ENCODE measurements around the gene CAND1. TPM values are rescaled to one million over a fixed set of nuclear protein-coding genes. Genes with fewer than 3 reads are reported as not detected.
"Not testable (repeated sequence)": the region's sequence is repeated elsewhere in the genome, so short reads cannot be mapped to it uniquely, and the experiment has no call there.

Gene CAND1
- total and polyA plus RNA-seq, 7 donors = 9.1 to 48.6 (median 27.9) TPM

GRCh38 chr12:67331828-67332227 lies 62.7 kb downstream of the CAND1 start:
- ATAC-seq (no peak), DNase-seq (no peak)
- H3K27me3 ChIP-seq (ENCODE audit: insufficient read depth in 3 of 3, low read length in 2 of 3) = no peaks in the 10 kb centered on the region
- TF ChIP-seq CTCF (IDR thresholded peaks at IDR 0.05) = no peak
- intact Hi-C loops (cut with DNase I) = no loop called here
- no peak overlapping the region for H3K27ac ChIP-seq
- peaks cover 12% of the 10 kb centered on the region for H3K4me1 ChIP-seq
- H3K9me3 ChIP-seq = no peaks in the 10 kb centered on the region
- H3K36me3 ChIP-seq (ENCODE audit: insufficient read depth in 1 of 2, low read depth in 1 of 2) = no peaks in the 10 kb centered on the region
- H3K4me3 ChIP-seq = no peak overlapping the region

- Histone ChIP-seq H3K36me3 (ENCODE audit: insufficient read depth in 1 of 2, low read depth in 1 of 2) (no peaks in the 10 kb centered on the region), H3K4me1 (no peaks in the 10 kb centered on the region), H3K27me3 (ENCODE audit: insufficient read depth in 3 of 3, low read length in 2 of 3) (no peaks in the 10 kb centered on the region), H3K9me3 (peaks cover 5% of the 10 kb centered on the region), H3K27ac (no peak overlapping the region), H3K4me3 (no peak overlapping the region)
- intact Hi-C loops (cut with DNase I) = no loop called here
- no peak for TF ChIP-seq CTCF (IDR thresholded peaks at IDR 0.05)
- ATAC-seq (no peak), DNase-seq (no peak)
- 86 to 97% (median 92%) methylated on average over 1 of the region's 1 CpG for WGBS, 3 donors
Observed at GRCh38 chr12:67333649-67334048, 64.5 kb downstream of the CAND1 start.

GRCh38 chr12:67338426-67338825 lies 69.3 kb downstream of the CAND1 start:
- no peaks in the 10 kb centered on the region for H3K4me1 ChIP-seq
- ATAC-seq (no peak), DNase-seq (no peak)
- no peak for TF ChIP-seq CTCF (IDR thresholded peaks at IDR 0.05)
- no peaks in the 10 kb centered on the region for H3K27me3 ChIP-seq (ENCODE audit: insufficient read depth in 3 of 3, low read length in 2 of 3)
- H3K27ac ChIP-seq = no peak overlapping the region
- H3K36me3 ChIP-seq (ENCODE audit: insufficient read depth in 1 of 2, low read depth in 1 of 2) = peaks cover 0 to 3% of the 10 kb centered on the region in 2 donors
- no peak overlapping the region for H3K4me3 ChIP-seq
- intact Hi-C loops (cut with DNase I) = no loop called here
- H3K9me3 ChIP-seq = peaks cover 9% of the 10 kb centered on the region

GRCh38 chr12:67339530-67339929 lies 70.4 kb downstream of the CAND1 start:
- Histone ChIP-seq H3K4me1 (no peaks in the 10 kb centered on the region), H3K27ac (no peak overlapping the region), H3K36me3 (ENCODE audit: insufficient read depth in 1 of 2, low read depth in 1 of 2) (peaks cover 0 to 3% of the 10 kb centered on the region in 2 donors), H3K4me3 (no peak overlapping the region), H3K9me3 (peaks cover 9% of the 10 kb centered on the region), H3K27me3 (ENCODE audit: insufficient read depth in 3 of 3, low read length in 2 of 3) (no peaks in the 10 kb centered on the region)
- TF ChIP-seq CTCF (IDR thresholded peaks at IDR 0.05) = no peak
- 93 to 95% (median 94%) methylated on average over 1 of the region's 1 CpG for WGBS, 3 donors
- ATAC-seq (no peak), DNase-seq (no peak)
- intact Hi-C loops (cut with DNase I) = no loop called here

- intact Hi-C loops (cut with DNase I) = not testable (repeated sequence)
Observed at GRCh38 chr12:67341086-67341485, 71.9 kb downstream of the CAND1 start.

More at GRCh38 chr12:67341086-67341485, 71.9 kb downstream of the CAND1 start:
- H3K27ac ChIP-seq; H3K27me3 ChIP-seq (ENCODE audit: insufficient read depth in 3 of 3, low read length in 2 of 3); H3K4me3 ChIP-seq; ATAC-seq; H3K36me3 ChIP-seq (ENCODE audit: insufficient read depth in 1 of 2, low read depth in 1 of 2); H3K4me1 ChIP-seq; H3K9me3 ChIP-seq; DNase-seq: not testable (repeated sequence)
- WGBS, 3 donors = 91 to 97% (median 92%) methylated on average over 13 to 14 of the region's 14 CpGs

Data from psoas muscle (tissue), 8 donors.